Suprapubic skin (tissue), 4 donors: ENCODE results near the gene IGF2BP2. TPM values are rescaled to one million over a fixed set of nuclear protein-coding genes. Genes with fewer than 3 reads are reported as not detected.
"Not testable (repeated sequence)": the region's sequence is repeated elsewhere in the genome, so short reads cannot be mapped to it uniquely, and the experiment has no call there.

Source experiments
- DNase-seq, 2 donors: peaks; one replicate each; pipeline ENCODE4 v3.0.0-alpha.2; 2019; ENCODE audit warnings: low spot score in 2 of 2
- H3K27ac ChIP-seq: fragments of 200-600 bp; sonication (generic); one replicate; pipeline ENCODE4 v1.5.1; 2019
- H3K27me3 ChIP-seq: fragments of 200-600 bp; sonication (generic); one replicate; pipeline ENCODE4 v1.5.1; 2019
- H3K36me3 ChIP-seq: fragments of 200-600 bp; sonication (generic); one replicate; pipeline ENCODE4 v1.5.1; 2019
- H3K4me1 ChIP-seq: fragments of 200-600 bp; sonication (generic); one replicate; pipeline ENCODE4 v1.5.1; 2019
- H3K4me3 ChIP-seq: fragments of 200-600 bp; sonication (generic); one replicate; pipeline ENCODE4 v1.5.1; 2019; ENCODE audit warnings: mild to moderate bottlenecking
- H3K9me3 ChIP-seq: fragments of 200-600 bp; sonication (generic); one replicate; pipeline ENCODE4 v1.5.1; 2019
- EP300 ChIP-seq: sonication (generic); formaldehyde crosslinking; IDR thresholded peaks from one replicate; pipeline ENCODE4 v1.6.1; 2017; ENCODE audit warnings: antibody characterized with exemption
- POLR2A ChIP-seq, 2 donors: fragments of 450-650 bp; IDR thresholded peaks; one replicate each; pipeline ENCODE4 v1.6.1; 2017; ENCODE audit warnings: antibody characterized with exemption in 2 of 2, mild to moderate bottlenecking in 2 of 2, moderate library complexity in 2 of 2
- POLR2AphosphoS5 ChIP-seq, 3 donors: sonication (generic); formaldehyde crosslinking; IDR thresholded peaks; one replicate each; pipeline ENCODE4 v1.6.1; 2017; ENCODE audit warnings: antibody characterized with exemption in 3 of 3
- WGBS: methylation state at CpG from one replicate; pipeline ENCODE4 v1.1.5; 2018; 5-methylcytosine and 5-hydroxymethylcytosine counted together
- total RNA-seq, 4 donors: library from RNA; depleted of rRNA; stranded (reverse); fragments of >200 nt; gene quantifications; one replicate each; pipeline ENCODE4 v1.1.0, GENCODE V29; 2016
- TF ChIP-seq, protein P1 (sequence below), 2 donors: fragments of 200-600 bp in 1 of 2; fragments of 450-650 bp in 1 of 2; sonication (generic) in 1 of 2; IDR thresholded peaks; one replicate each; pipeline ENCODE4 v1.5.1; 2016 to 2019; ENCODE audit warnings: antibody characterized with exemption in 2 of 2, mild to moderate bottlenecking in 1 of 2, moderate library complexity in 1 of 2

Gene IGF2BP2
- total RNA-seq, 4 donors from 2014 or later: 7.6 to 29.9 (median 8.4) TPM

GRCh38 chr3:185813205-185813604, 11.6 kb downstream of the IGF2BP2 start:
- Histone ChIP-seq H3K9me3 (no peaks in the 10 kb centered on the region), H3K36me3 (no peaks in the 10 kb centered on the region), H3K4me3 (no peak overlapping the region), H3K27me3 (peaks cover 5% of the 10 kb centered on the region), H3K4me1 (no peaks in the 10 kb centered on the region), H3K27ac (no peak overlapping the region)
- no peak for TF ChIP-seq POLR2A (IDR thresholded peaks at IDR 0.05)
- no peak for TF ChIP-seq POLR2AphosphoS5 (IDR thresholded peaks at IDR 0.05)
- TF ChIP-seq, protein P1, sequence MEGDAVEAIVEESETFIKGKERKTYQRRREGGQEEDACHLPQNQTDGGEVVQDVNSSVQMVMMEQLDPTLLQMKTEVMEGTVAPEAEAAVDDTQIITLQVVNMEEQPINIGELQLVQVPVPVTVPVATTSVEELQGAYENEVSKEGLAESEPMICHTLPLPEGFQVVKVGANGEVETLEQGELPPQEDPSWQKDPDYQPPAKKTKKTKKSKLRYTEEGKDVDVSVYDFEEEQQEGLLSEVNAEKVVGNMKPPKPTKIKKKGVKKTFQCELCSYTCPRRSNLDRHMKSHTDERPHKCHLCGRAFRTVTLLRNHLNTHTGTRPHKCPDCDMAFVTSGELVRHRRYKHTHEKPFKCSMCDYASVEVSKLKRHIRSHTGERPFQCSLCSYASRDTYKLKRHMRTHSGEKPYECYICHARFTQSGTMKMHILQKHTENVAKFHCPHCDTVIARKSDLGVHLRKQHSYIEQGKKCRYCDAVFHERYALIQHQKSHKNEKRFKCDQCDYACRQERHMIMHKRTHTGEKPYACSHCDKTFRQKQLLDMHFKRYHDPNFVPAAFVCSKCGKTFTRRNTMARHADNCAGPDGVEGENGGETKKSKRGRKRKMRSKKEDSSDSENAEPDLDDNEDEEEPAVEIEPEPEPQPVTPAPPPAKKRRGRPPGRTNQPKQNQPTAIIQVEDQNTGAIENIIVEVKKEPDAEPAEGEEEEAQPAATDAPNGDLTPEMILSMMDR (IDR thresholded peaks at IDR 0.05): no peak
- TF ChIP-seq EP300: no peak
- DNase-seq: no peak
- 67% methylated on average over 2 of the region's 2 CpGs for WGBS

GRCh38 chr3:185807445-185808068, 17.3 kb downstream of the IGF2BP2 start:
- WGBS: 80% methylated on average over 3 of the region's 3 CpGs

GRCh38 chr3:185798831-185799110, 26.1 kb downstream of the IGF2BP2 start:
- DNase-seq, H3K27ac ChIP-seq: not testable (repeated sequence)
- WGBS: 93% methylated on average over 6 of the region's 6 CpGs

More at GRCh38 chr3:185807445-185808068, 17.3 kb downstream of the IGF2BP2 start:
- no peaks in the 10 kb centered on the region for H3K27me3 ChIP-seq
- no peaks in the 10 kb centered on the region for H3K4me1 ChIP-seq
- no peak overlapping the region for H3K4me3 ChIP-seq
- no peak for DNase-seq
- TF ChIP-seq POLR2A (IDR thresholded peaks at IDR 0.05) (no peak), POLR2AphosphoS5 (IDR thresholded peaks at IDR 0.05) (no peak), EP300 (no peak)
- TF ChIP-seq, protein P1 (IDR thresholded peaks at IDR 0.05): no peak
- H3K9me3 ChIP-seq: no peaks in the 10 kb centered on the region
- H3K36me3 ChIP-seq: no peaks in the 10 kb centered on the region
- no peak overlapping the region for H3K27ac ChIP-seq

GRCh38 chr3:185797993-185798830, 26.6 kb downstream of the IGF2BP2 start:
- H3K36me3 ChIP-seq: no peaks in the 10 kb centered on the region
- H3K27me3 ChIP-seq: no peaks in the 10 kb centered on the region
- H3K9me3 ChIP-seq: no peaks in the 10 kb centered on the region
- TF ChIP-seq, protein P1 (IDR thresholded peaks at IDR 0.05): no peak
- TF ChIP-seq POLR2A (IDR thresholded peaks at IDR 0.05): no peak
- no peak for TF ChIP-seq POLR2AphosphoS5 (IDR thresholded peaks at IDR 0.05)
- 78% methylated on average over 8 of the region's 8 CpGs for WGBS
- peaks cover 7% of the 10 kb centered on the region for H3K4me1 ChIP-seq
- no peak for DNase-seq
- no peak overlapping the region for H3K27ac ChIP-seq
- no peak overlapping the region for H3K4me3 ChIP-seq

More at GRCh38 chr3:185798831-185799110, 26.1 kb downstream of the IGF2BP2 start:
- not testable (repeated sequence) for H3K4me3 ChIP-seq, H3K27me3 ChIP-seq, H3K4me1 ChIP-seq, H3K9me3 ChIP-seq, H3K36me3 ChIP-seq

DNA sequence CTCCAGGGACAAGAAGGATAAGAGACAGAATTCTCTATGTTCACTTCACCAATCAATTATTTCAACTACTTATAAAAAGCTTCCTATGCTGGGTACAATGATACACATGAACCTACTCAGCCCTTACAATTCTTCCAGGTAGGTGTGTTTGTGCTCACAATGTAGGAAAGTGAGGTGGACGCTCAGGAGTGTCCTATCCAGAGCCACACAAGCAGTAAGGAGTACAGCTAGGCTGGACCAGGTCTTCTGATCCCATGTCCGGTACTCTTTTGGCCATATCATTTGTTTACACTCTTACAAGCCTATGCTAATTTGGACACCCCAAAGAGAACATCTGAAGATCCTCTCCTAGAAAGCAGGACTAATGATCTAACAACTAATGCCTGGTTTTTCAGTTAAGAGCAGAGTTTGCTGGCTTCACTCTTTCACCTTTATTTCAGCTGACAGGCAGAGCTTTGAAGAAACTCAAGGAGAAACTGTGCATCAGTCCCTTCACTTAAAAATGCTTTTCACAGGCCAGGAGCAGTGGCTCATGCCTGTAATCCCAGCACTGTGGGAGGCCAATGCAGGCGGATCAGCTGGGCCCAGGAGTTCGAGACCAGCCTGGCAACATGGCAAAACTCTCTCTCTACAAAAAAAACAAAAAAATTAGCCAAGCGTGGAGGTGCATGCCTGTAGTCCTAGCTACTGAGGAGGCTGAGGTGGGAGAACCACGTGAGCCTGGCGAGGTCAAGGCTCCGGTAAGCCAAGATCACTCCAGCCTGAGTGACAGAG, 27.5 kb downstream of the IGF2BP2 start:
- WGBS: 54% methylated on average over 8 of the region's 8 CpGs
- no peak for DNase-seq
- Histone ChIP-seq H3K4me1 (peaks cover 7% of the 10 kb centered on the region), H3K27ac (peak overlapping the region; percentile 41), H3K9me3 (no peaks in the 10 kb centered on the region), H3K27me3 (no peaks in the 10 kb centered on the region), H3K4me3 (no peak overlapping the region), H3K36me3 (no peaks in the 10 kb centered on the region)
- TF ChIP-seq, protein P1 (IDR thresholded peaks at IDR 0.05): no peak
- TF ChIP-seq EP300 (no peak), POLR2AphosphoS5 (IDR thresholded peaks at IDR 0.05) (no peak), POLR2A (IDR thresholded peaks at IDR 0.05) (no peak)
